OCI-M1 (cell line): Measurements from ENCODE around the gene BCAS4.
A peak's percentile ranks its signal among the peaks of the same experiment; 100 is the strongest.
"Not testable (repeated sequence)": the region's sequence is repeated elsewhere in the genome, so short reads cannot be mapped to it uniquely, and the experiment has no call there.

Experiments used
- DNase-seq: peaks from one replicate; lab custom pipeline; 2025; lab: John Stamatoyannopoulos, UW

BCAS4 gene

DNA sequence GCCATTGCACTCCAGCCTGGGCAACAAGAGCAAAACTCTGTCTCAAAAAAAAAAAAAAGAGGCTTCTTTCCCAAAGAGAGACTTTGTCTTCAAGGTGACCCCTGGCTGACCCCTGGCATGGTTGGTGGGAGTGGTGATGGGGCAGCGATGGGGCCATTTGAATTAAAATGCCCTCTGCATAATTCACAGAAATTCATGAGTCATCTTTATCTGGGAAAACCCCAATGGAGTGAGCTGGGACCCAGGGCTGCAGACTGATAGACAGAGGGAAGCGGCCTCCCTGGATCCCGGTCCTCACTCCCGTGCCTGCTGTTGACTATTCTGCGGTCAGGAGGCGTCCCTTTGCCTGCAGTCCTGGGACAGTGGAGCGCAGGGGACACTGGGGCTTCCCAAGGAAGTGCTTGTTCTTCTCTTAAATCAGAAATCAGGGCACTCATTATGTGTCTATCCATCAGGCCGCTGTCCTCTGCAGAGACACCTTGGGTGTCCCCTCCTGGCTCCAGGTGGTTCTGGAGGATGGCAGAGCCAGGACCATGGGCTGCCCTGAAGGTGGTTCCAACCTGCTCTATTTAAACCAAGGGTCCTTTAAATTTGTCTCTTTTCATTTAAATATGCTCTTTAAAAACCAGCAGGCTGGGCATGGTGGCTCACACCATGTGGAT, 23.3 kb upstream of the BCAS4 start:
- DNase-seq, result not testable (repeated sequence)

DNA sequence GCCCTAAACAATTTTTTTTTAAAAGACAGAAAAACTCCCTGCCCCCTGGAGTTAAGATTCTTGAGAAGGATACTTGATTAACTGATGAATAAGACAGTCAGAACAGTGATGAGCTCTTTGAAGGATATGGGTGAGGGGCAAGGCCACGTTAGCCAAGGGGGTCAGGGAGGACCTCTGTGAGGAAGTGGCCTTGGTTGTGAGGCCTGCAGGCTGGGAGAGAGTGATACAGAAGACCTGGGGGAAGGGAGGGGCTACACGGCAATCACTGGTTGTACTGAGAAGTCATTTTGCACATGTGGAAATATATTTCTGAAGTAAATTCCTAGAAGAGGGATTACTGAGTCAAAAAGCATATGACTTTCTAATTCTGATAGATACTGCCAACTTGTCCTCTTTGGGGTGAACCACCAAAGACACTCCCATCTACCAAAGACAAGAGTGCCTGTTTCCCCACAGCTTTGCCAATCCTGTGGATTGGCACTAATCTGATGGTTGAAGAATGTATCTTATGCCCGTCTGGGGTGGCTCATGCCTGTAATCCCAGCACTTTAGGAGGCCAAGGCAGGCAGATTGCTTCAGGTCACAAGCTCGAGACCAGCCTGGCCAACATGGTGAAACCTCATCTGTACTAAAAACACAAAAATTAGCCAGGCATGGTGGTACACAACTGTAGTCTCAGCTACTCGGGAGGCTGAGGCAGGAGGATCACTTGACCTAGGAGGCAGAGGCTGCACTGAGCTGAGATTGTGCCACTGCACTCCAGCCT, 22.3 kb upstream of the BCAS4 start:
- peak; percentile 63 for DNase-seq

GRCh38 chr20:50774515-50774914, 20.3 kb upstream of the BCAS4 start:
- DNase-seq, result no peak

- no peak for DNase-seq
Observed at GRCh38 chr20:50776122-50776817, 18.6 kb upstream of the BCAS4 start.

- DNase-seq, result no peak
Observed at GRCh38 chr20:50777373-50777772, 17.5 kb upstream of the BCAS4 start.

DNA sequence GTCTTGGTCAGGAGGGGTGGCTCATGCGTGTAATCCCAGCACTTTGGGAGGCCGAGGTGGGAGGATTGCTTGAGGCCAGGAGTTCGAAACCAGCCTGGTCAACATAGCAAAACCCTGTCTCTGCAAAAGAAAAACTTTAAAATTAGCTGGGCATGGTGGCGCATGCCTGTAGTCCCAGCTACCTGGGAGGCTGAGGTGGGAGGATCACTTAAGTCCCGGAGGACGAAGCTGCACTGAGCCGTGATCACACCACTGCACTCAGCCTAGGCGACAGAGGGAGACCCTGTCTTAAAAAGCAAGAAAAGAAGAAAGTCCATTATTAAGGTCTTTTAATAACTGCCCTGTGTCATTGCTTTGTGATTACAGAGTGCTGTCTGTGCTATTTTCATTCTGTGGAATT, 15.9 kb upstream of the BCAS4 start:
- DNase-seq, result not testable (repeated sequence)

DNA sequence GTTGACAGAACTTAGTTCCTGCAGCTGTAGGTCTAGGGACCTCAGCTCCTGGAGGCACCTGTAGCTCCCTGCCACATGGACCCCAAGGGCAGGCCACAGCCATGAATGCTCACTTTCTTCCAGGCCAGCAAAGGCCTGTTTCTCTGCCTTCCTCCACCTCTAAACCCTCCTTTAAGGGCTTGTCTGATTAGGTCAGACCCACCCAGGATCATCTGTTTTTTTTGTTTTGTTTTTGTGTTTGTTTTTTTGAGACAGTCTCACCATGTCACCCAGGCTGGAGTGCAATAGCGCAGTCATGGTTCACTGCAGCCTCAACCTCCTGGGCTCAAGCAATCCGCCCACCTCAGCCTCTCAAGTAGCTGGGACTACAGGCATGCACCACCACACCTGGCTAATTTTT, 11.5 kb upstream of the BCAS4 start:
- DNase-seq, result no peak

DNA sequence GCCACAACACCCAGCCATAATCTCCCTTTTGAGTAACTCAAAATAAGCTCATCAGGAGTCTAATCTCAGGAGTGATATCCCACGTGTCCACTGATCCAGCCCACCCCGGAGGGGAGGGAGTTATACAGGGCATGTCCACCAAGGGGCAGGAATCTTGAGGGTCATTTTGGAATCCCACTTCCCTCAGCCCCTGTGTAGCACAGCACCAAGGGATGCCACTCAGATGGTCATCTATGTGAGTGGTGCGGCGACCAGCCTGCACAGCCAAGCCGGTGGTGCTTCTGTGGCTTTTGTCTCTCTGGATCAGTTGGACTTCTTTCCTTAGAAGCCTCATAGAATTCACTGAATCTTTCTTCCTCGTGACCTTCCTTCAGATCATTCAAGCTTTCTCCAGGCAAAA, 11.0 kb upstream of the BCAS4 start:
- DNase-seq, result no peak

DNA sequence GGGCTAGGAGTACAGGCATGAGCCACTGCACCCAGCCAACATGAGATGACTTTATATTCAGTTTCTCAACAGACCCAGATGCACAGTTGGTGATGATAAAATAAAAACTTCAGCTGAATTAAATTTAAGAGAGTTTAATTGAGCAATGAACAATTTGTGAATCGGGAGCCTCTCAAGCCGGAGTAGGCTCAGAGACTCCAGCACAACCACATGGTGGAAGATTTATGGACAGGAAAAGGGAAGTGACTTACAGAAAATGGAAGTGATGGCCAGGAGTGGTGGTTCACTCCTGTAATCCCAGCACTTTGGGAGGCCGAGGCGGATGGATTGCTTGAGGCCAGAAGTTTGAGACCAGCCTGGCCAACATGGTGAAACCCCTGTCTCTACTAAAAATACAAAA, 10.4 kb upstream of the BCAS4 start:
- DNase-seq, result no peak

- no peak for DNase-seq
Observed at GRCh38 chr20:50786703-50787102, 8.2 kb upstream of the BCAS4 start.

GRCh38 chr20:50787181-50787580, 7.7 kb upstream of the BCAS4 start:
- no peak for DNase-seq

- peak; percentile 77 for DNase-seq
Observed at GRCh38 chr20:50788045-50788991, 6.5 kb upstream of the BCAS4 start.

DNA sequence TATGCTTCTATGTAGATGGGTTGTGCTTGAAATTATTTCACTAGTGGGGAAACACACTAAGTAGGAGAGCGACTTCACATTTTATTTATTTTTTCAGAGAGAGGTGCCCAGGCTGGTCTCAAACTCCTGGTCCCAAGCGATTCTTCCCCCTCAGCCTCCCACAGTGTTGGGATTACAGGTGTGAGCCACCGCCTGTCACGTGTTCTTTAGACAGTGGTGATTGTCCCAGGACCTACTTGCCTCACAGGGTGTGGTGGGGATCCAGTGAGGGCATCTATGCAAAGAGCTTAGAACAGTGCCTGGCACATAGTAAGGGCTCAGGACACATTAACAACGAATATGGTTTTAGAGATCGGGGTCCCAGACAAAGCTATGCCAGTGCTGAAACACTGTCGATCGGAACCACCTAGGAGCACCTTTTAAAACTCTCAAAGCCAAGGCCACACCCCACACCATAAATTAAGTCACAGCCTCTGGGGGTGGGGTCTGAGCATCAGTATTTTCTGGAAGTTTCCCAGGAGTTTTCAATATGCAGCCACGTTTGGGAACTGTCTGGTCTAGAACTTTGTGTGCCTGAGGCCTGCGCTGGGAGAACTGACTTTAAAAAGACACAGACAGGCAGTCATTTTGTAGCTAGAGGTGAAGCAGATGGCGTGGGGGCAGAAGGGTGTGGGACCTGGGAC, 4.8 kb upstream of the BCAS4 start:
- DNase-seq, result no peak

DNA sequence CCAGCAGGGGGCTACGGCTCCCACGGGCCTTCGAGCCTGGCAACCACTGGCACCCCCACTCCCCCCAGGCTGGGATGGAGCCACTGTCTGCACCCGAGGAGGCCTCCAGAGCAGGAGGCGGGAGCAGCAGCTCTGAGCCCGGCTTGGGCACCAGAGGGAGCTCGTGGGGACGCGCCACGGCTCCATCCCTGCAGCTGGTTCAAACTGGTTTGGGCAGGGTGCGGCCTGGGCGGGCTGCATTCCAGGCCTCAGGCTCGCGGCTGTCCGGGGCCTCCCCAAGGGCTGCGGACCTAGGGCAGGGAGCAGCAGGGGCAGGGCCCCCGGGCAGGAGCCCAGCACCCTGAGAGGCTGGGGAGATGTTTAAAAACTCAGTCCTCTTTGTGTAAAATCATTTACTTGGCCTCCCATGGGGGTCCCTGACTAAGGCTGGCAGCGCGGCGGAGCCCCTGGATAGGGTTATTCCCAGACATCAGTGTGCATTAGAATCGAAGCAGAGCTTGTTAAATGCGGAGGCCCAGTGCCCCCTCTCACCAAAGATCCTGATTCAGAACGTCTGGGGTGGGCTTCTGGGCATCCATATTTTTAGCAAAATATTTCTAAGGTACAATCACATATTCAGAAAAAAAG, 4.1 kb upstream of the BCAS4 start:
- peak; percentile 95 for DNase-seq

- no peak for DNase-seq
Observed at GRCh38 chr20:50792708-50793574, 1.9 kb upstream of the BCAS4 start.

GRCh38 chr20:50793575-50794016, 1.3 kb upstream of the BCAS4 start:
- peak; percentile 63 for DNase-seq

- DNase-seq, result no peak
Observed at GRCh38 chr20:50794181-50794845, 548 bp upstream of the BCAS4 start.

DNA sequence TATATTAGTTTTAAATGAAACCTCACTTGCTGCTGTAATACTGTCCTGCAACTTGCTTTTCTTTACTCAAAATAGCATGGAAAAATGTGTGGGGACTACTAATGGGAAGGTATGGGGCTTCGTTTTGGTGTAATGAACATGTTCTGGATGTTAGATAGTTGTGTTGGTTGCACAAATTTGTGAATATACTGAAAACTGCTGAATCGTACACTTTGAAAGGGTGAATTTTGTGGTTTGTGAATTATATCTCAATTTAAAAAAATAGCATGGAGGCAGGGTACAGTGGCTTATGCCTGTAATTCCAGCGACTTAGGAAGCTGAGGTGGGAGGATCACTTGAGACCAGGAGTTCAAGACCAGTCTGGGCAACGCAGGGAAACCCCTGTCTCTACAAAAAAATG, 2.3 kb downstream of the BCAS4 start:
- no peak for DNase-seq

DNA sequence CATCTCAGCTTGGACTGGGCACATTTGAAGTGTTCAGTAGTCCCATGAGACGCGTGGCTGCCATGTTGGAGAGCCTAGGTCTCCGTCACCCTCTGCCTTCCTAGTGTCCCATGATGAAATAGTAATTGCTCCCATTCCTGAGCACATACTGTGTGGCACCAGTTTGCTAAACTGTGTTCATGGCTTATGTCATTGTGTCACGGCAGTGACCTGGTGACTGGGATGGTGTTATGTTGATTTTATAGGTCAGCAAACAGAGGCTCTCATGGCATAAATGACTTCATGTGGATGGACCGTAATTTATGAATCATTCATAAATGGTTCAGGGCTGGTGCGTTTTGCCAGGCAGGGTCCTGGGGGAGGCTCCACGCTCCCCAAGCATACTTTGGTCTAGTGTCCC, 3.8 kb downstream of the BCAS4 start:
- no peak for DNase-seq
